ENCODE data around the gene TPSD1.
"Not testable (repeated sequence)": the region's sequence is repeated elsewhere in the genome, so short reads cannot be mapped to it uniquely, and the experiment has no call there.

TPSD1 gene

GRCh38 chr16:1255276-1256122 is at the start of gene TPSD1:
TPSD1 (plus strand) TSS chr16:1256069; CDS start chr16:1256281, 212 bp downstream.
- DNase-seq (ENCODE audit: low spot score), result not testable (repeated sequence)

DNA sequence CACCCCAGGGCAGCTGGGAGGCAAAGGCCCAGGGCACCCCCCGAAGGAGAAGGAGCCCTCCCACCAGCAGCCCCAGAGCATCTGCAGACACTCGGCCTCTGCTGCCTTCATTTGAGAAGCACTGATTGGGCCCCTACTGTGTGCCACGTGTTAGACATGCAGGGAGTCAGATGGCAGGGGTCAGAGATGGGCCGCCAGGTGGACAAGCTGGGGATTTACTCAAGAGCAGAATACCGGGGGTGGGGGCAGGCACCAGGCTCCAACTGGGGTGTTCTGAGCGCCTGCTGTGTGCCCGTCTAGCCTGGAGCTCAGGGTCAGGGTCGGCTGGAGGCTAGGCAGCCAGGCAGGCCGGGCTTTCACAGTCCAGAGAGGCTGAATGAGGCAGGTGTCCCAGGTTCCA is 49.5 kb upstream of the TPSD1 start:
- no peak for DNase-seq (ENCODE audit: low spot score)

GRCh38 chr16:1206786-1207185 is 49.1 kb upstream of the TPSD1 start:
- DNase-seq (ENCODE audit: low spot score), result no peak

- no peak for DNase-seq (ENCODE audit: low spot score)
Observed at GRCh38 chr16:1208239-1208830, 47.5 kb upstream of the TPSD1 start.

- DNase-seq (ENCODE audit: low spot score), result no peak
Observed at GRCh38 chr16:1209081-1209480, 46.8 kb upstream of the TPSD1 start.

- no peak for DNase-seq (ENCODE audit: low spot score)
Observed at GRCh38 chr16:1210461-1210860, 45.4 kb upstream of the TPSD1 start.

- DNase-seq (ENCODE audit: low spot score), result no peak
Observed at GRCh38 chr16:1211451-1212268, 44.2 kb upstream of the TPSD1 start.

GRCh38 chr16:1212616-1213194 is 43.2 kb upstream of the TPSD1 start:
- no peak for DNase-seq (ENCODE audit: low spot score)

DNA sequence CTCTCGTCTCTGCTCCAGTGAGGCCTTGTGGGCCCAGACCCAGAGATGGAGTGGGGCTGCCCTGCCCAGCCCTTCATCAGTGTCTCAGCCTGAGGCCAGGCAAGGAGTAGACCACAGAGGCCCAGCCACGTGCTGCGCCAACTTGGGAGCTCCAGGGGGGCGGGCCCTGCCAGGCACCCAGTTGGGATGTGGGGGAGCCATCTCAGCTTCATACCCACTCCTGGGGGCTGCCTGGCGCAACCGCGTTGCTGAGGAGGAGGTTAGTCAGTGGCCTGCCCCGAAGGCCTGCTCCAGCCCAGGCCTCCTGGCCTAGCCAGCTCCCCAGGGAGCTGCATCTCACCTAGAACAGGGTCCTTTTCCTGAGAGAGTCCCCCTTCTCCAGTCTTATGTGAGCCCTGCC is 42.6 kb upstream of the TPSD1 start:
- DNase-seq (ENCODE audit: low spot score), result no peak

- no peak for DNase-seq (ENCODE audit: low spot score)
Observed at GRCh38 chr16:1213796-1214372, 42.0 kb upstream of the TPSD1 start.

GRCh38 chr16:1214719-1215118 is 41.1 kb upstream of the TPSD1 start:
- no peak for DNase-seq (ENCODE audit: low spot score)

DNA sequence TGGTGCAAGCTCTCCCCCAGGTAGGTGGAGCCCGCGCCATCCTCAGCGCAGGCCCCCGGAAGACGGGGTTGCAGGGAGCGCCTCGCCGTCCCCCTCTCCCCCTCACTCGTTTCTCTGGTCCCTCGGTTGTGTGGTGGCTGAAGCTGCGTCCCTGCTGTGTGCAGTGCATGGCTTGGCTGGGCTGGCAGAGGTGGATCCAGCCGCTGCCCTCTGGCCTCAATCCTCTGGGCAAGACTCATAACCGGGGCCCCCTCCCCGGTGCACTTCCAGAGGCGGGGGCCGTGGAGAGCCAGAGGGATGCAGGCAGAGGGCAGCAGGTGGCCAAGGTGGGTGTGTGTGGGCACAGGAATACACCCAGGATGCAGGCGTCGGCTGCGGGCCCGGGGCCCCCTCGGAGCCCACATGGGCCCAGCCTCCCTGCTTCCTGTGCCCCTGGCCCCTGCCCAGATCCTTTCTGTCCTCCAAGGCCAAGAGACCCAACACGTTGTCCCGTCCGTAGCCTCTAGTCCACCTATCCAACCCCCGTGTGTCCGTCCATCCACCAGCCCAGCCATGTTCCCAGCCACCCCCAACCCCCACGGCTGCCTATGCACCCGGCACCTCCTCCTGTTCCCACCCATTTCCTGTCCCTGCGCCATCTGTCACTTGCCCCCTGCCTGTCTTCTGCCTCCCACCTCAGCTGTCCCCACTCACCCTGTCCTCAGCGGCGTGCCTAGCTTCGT is 40.1 kb upstream of the TPSD1 start:
- DNase-seq (ENCODE audit: low spot score), result no peak

GRCh38 chr16:1216296-1216619 is 39.6 kb upstream of the TPSD1 start:
- no peak for DNase-seq (ENCODE audit: low spot score)

DNA sequence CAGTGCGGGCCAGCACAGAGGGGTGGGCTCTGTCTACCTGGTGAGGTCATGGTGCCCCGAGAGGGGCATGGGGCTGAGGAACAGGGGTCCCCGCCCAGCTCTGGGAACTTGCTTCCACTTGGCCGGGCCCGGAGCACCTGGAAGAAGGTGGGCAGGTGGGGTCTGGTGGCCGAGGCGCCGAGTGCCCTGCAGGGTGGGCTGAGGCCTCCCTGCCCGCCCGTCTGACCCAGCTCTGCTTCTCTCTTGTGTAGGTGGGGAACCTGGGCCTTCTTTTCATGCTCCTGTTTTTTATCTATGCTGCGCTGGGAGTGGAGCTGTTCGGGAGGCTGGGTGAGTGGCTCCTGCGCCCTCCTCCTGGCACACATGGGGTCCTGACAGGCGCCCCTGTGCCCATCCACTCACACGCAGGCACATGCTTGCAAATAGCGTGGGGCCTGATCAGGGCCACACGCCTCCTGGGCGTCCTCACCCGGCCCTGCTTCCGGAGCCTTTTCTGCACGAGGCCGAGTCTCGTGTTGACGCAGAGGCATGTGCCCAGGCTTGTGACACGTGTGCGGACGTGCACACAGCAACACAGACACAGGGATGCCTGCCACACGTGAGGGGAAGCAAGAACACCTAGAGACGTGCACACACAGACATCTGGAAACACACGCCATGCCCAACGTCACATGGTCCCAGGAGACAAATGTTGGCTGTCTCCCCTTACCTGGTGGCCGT is 39.0 kb upstream of the TPSD1 start:
- DNase-seq (ENCODE audit: low spot score), result no peak

DNA sequence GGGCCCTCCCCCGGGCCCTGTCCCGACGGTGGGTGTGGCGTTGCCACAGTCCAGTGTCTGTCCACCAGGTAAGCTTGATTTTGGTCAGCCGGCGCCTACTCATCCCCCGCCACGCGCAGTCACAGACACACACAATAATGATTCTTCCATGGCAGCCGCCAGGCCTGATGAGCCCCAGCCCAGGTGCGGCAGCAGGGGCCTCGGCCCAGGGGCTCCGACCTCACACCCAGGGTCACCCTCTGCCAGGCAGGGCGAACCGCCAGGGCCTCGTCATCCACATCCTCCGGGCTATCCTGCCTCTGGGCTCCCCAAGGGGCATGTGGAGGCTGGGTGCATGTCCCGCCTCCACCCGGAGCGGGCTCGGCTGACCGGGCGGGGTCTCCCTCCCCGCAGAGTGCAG is 38.3 kb upstream of the TPSD1 start:
- no peak for DNase-seq (ENCODE audit: low spot score)

DNA sequence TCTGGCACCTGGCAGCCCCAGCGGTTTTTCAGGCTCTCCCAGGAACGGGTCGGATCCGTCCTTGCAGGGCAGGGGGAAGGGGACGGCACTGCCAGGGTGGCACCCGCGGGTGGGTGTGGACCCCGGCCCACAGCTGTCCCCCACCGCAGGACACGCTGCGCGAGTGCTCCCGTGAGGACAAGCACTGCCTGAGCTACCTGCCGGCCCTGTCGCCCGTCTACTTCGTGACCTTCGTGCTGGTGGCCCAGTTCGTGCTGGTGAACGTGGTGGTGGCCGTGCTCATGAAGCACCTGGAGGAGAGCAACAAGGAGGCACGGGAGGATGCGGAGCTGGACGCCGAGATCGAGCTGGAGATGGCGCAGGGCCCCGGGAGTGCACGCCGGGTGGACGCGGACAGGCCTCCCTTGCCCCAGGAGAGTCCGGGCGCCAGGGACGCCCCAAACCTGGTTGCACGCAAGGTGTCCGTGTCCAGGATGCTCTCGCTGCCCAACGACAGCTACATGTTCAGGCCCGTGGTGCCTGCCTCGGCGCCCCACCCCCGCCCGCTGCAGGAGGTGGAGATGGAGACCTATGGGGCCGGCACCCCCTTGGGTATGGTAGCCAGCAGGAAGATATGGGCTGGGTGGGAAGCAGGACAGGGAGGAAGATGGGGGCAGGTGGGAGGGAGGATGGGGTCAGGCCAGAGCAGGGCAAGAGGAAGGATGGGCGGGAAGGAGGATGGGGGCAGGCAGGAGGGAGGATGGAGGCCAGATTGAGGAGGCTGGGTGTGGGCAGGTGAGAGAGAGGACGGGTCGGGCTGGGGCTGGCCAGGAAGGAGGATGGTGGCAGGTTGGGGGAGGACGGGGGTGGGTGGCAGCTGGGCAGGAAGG is 37.6 kb upstream of the TPSD1 start:
- no peak for DNase-seq (ENCODE audit: low spot score)

- DNase-seq (ENCODE audit: low spot score), result no peak
Observed at GRCh38 chr16:1218930-1219611, 36.8 kb upstream of the TPSD1 start.

- no peak for DNase-seq (ENCODE audit: low spot score)
Observed at GRCh38 chr16:1220098-1220728, 35.7 kb upstream of the TPSD1 start.

Measured in GM03348 (cell line).